Keratinocyte (primary cell): ENCODE results near the gene FBXO15.

ENCODE experiments used
- CTCF ChIP-seq, 3 experiments: IDR thresholded peaks in 1 of 3; conservative IDR thresholded peaks in 1 of 3; optimal IDR thresholded peaks in 1 of 3; 2 replicates in 2 of 3; 3 replicates in 1 of 3; pipeline versions ENCODE3 to v1.5.1; 2011; ENCODE audit warnings: low read length in 3 of 3, mild to moderate bottlenecking in 3 of 3, moderate library complexity in 2 of 3, control low read depth in 1 of 3, inconsistent platforms in 1 of 3; ENCODE audit not compliant: insufficient read depth in 2 of 3; ENCODE audit errors: extremely low read depth in 1 of 3
- EZH2 ChIP-seq: IDR thresholded peaks from one replicate; pipeline ENCODE4 v1.6.1; 2012; ENCODE audit warnings: inconsistent platforms, mild to moderate bottlenecking, low read length, moderate library complexity

- no peak for TF ChIP-seq CTCF (optimal IDR thresholded peaks at IDR 0.05 in 1 of 3, IDR thresholded peaks at IDR 0.05 in 1 of 3, conservative IDR thresholded peaks at IDR 0.05 in 1 of 3; ENCODE audit: extremely low read depth in 1 of 3, insufficient read depth in 2 of 3, low read length in 3 of 3)
- no peak for TF ChIP-seq EZH2
Observed at GRCh38 chr18:74141667-74142066, 6.0 kb downstream of the FBXO15 start.
